Activated CD8-positive, alpha-beta memory T cell treated with anti-CD3 and anti-CD28 coated beads, Interleukin-2, amount 50 U/mL, for 48 hours (primary cell): Measurements from ENCODE around the gene SURF1.
"Not testable (repeated sequence)": the region's sequence is repeated elsewhere in the genome, so short reads cannot be mapped to it uniquely, and the experiment has no call there.

Source experiments
- DNase-seq: peaks from one replicate; pipeline ENCODE4 v3.0.0-alpha.2; 2020

SURF1 gene

GRCh38 chr9:133383438-133383837, 27.2 kb upstream of the SURF1 start:
- DNase-seq = no peak

GRCh38 chr9:133382507-133383141, 26.3 kb upstream of the SURF1 start:
- no peak for DNase-seq

DNA sequence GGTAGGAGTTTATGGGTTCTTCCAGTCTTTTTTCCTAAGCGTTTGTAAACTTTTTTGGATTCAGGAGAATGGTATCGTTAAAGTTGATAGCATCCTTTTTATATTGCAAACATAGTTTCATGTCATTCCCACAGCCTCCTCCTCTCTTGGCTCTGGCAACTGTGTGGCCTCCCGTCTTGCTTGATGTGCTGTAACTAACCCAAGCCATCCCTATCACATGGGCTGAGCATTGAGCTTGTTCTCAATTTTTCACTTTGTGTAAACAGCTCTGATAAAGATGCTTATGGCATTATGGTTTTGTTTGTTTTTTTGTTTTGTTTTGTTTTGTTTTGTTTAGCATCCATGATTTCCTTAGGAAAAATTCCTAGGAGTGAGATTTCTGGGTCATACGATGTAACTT, 24.4 kb upstream of the SURF1 start:
- no peak for DNase-seq

DNA sequence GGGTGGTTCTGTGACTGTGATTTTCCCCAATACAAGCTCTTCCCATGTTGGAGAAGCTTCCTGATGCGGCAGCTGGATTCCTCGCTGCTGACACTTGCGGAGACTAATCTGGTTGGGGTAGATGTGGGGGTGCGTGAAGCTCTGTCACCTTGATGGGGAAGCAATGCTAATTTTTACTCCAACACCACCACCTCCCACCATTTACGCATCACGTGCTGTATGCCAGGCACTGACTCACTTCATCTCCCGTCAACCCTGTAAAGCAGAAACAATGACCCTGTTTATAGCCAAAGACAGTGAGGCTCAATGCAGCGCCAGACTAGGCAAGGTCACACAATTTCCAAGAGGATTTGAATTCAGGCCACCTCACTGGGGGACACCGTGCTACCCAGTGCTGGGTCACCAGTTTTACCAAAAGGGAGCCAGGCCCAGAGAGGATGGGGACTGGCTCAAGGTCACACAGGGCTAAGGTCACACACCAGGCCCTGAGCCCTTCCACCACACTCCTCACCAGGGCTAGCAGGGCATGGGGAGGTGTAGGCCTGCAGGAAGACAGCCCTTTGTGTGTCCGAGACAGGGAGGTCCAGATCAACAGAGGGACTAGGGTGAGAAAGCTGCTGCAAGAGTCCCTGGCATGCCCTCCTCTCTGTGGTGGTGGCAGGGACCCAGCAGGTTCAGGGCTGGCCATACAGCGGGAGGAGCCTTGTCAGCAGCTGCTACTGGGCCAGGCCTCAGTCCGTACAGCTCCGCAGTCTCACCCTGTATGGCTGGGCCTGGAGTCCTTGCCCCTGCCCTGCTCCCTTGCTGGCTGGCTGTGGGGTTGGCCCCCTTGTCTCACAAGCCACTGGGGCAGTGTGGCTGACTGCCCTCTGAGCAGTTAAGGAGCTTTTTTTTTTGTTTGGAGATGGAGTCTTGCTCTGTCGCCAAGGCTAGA, 23.1 kb upstream of the SURF1 start:
- DNase-seq = no peak

- DNase-seq = no peak
Observed at GRCh38 chr9:133378408-133378962, 22.2 kb upstream of the SURF1 start.

- no peak for DNase-seq
Observed at GRCh38 chr9:133377721-133378216, 21.5 kb upstream of the SURF1 start.

- DNase-seq = not testable (repeated sequence)
Observed at GRCh38 chr9:133377280-133377679, 21.0 kb upstream of the SURF1 start.

DNA sequence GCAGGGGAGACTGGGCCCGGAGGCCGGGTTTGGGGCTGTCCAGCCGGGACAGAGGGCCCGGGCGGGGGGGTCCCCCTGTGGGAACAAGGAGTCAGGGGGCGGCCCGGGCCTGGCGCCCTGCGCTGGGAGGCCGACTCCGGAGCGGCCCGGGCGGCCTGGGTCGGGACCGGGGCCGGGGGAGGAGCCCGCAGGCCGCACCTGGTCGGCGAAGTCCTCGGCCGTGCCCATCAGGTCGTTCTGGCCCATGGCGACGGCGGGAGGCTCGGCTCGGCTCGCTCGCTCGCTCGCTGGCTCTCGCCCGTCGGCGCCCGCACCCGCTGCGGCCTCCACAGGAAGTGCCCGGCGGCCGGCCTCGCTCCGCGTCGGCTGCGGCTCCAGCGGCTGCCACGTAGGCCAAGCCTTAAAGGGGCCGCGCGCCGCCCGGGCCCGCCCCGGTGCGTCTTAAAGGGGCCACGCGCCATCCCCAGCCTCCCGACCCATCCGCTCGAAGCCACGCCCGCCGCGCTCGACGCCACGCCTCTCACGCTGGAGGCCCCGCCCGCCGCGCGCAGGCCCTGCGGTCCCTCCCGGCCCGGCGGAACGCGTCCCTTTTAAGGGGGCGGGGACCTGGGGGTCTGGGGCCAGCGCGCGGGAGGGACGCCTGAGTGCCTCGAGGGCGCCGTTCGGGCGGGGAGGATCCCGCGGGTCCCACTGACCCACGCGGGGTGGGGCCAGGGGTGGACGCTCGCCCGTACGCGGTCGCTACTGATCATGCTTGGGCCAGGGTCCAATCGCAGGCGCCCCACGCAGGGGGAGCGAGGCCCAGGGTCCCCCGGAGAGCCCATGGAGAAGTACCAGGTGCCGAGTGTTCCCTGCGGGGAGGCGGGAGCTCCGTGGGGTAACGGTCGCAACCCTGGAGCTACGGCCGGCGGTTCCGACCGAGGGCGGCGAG, 19.7 kb upstream of the SURF1 start, which contains the start of the genes STKLD1 and SURF4:
Gene STKLD1, plus strand, starts transcription at position 643 of the 931 bp plus-strand sequence. Its CDS starts 108 bp downstream, at position 751.
Gene SURF4, minus strand, starts transcription at position 337 of the 931 bp plus-strand sequence. Its CDS starts 91 bp downstream, at position 246.
- DNase-seq = peak; percentile 99

DNA sequence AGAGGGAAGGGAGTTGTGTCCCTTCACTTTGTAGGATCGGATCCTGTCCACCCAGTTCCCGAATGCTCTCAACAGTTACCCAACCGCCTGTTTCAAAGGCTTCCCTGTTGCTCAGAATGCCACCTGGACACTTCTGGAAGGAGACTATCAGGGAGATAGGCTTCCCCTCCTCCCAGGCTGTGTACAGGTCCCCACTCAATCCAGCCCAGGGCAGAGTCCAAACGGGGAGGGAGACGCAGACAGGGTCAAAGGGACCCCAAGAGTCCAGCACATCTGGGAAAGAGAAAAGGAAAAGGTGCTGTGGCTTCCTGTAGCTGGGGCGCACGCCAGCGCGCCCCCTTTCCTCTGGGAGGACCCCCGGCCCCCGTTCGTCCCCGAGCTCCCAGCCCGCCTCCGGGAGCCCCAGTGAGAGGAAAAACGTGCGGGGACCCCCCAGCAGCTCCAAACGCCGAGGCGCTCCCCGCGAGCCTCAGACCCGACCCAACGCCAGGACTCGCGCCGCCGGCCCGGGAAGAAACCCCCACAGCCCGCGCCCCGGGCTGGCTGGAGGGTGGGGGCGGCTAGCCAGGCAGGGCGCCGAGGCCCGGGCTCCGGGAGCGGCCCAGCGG, 18.9 kb upstream of the SURF1 start:
- DNase-seq = peak; percentile 74

- DNase-seq = peak; percentile 67
Observed at GRCh38 chr9:133374612-133375115, 18.4 kb upstream of the SURF1 start.

GRCh38 chr9:133372144-133372543, 15.9 kb upstream of the SURF1 start:
- DNase-seq = peak; percentile 64

- peak; percentile 86 for DNase-seq
Observed at GRCh38 chr9:133371261-133371711, 15.0 kb upstream of the SURF1 start.

DNA sequence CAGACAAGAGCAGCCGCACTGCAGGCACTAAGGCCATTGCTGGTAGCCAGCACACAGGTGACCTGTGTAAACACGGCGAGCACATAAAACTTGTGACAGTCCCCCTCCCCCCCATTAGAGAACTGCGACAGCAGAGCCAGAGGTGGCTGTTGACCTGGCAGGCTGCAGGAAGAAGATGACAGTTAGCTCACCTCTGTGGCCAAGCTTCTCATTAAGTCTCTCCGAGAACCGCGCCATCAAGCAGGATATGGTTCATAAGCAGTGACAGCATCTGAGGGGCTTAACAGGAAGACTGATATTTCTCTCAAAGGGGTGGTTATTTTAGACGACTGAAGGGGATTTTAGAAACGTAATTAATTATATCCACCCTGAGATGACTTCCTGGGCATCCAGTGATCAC, 14.4 kb upstream of the SURF1 start:
- DNase-seq = peak; percentile 64

DNA sequence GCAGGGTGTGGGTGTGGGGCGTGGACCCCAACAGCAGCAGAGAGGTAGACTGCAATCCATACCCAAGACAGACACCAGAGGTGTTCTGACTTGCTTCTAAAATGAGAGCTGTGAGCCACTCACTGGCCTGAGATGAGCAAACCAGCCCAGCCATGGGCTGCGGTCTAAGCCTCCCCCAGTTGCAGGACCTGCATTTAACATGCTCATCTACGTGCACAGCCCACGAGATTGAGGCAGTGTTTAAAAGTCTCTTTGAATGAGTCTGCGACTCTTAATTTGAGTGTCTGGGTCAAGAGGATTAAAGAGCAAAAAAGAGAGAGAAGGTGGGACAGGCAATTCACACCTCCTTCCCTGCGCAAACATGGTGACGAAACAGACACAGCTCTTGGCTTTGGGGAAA, 13.6 kb upstream of the SURF1 start:
- DNase-seq = peak; percentile 64

DNA sequence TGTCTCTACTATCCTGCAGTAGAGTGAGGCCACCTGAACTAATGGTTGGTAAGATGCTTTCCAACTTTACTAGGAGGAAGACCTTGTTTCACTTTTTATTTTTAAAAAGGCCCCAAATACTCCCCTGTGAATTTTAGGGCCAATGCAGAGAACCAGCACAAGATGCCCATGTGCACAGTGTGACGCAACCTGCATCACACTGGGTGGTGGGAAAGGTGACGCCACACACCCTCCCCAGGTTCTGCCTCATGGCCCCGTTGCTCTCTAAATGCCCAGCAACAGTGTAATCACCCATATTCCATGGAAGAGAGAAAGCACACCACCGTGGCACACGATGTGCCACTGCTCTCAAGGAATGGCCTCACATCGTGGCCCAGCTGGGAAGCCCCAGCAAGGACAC, 13.1 kb upstream of the SURF1 start:
- no peak for DNase-seq

- no peak for DNase-seq
Observed at GRCh38 chr9:133368249-133368881, 12.1 kb upstream of the SURF1 start.

DNA sequence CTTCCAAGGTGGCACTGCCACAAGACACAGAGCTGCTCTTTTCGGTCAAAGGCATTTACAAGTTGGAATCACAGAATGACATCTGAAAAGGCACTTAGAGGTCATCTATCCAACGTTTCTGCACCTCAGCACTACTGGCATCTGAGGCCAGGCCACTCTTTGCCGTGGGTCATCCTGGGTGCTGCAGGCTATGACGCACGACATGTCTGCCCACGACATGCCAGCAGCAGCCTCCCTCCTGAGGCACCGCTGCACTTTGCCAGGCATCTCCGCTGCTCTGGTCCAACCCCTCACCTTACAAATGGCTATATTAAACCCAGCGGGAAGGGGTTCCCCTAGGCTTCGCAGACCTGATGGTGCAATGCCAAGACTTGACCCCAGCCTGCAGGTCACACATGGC, 11.5 kb upstream of the SURF1 start:
- no peak for DNase-seq

GRCh38 chr9:133367221-133367620, 10.9 kb upstream of the SURF1 start:
- DNase-seq = no peak

GRCh38 chr9:133366435-133366834, 10.1 kb upstream of the SURF1 start:
- no peak for DNase-seq

- DNase-seq = no peak
Observed at GRCh38 chr9:133362359-133363044, 6.2 kb upstream of the SURF1 start.
